RWPE2 (cell line): Measurements from ENCODE around the gene TGIF2.

Source experiments
- ATAC-seq: fragments of 200-7000 bp; cut with Tn5 transposase; 3 replicates; pipeline ENCODE4 v1.9.1; 2021; ENCODE audit warnings: low read depth
- DNase-seq: peaks from one replicate; pipeline ENCODE4 v3.0.0-alpha.2; 2020; ENCODE audit warnings: low spot score
- H3K27ac ChIP-seq: fragments of 450-650 bp; 2 replicates; pipeline ENCODE4 v1.5.1; 2017; ENCODE audit warnings: mild to moderate bottlenecking; ENCODE audit not compliant: poor library complexity, severe bottlenecking
- H3K27me3 ChIP-seq: fragments of 250-450 bp; sonication (Bioruptor Pico); 2 replicates; pipeline ENCODE4 v1.5.1; 2021; ENCODE audit warnings: mild to moderate bottlenecking, moderate library complexity; ENCODE audit not compliant: insufficient read depth, poor library complexity, severe bottlenecking
- H3K36me3 ChIP-seq: fragments of 250-450 bp; sonication (Bioruptor Pico); 2 replicates; pipeline ENCODE4 v1.5.1; 2020; ENCODE audit warnings: low read depth, mild to moderate bottlenecking, moderate library complexity
- H3K4me1 ChIP-seq: fragments of 250-450 bp; sonication (Bioruptor Pico); 2 replicates; pipeline ENCODE4 v1.5.1; 2021; ENCODE audit warnings: mild to moderate bottlenecking, moderate library complexity; ENCODE audit not compliant: insufficient read depth, poor library complexity, severe bottlenecking
- H3K4me3 ChIP-seq: fragments of 250-450 bp; sonication (Bioruptor Pico); 2 replicates; pipeline ENCODE4 v1.5.1; 2021; ENCODE audit warnings: mild to moderate bottlenecking, moderate library complexity; ENCODE audit not compliant: severe bottlenecking
- H3K9me3 ChIP-seq: fragments of 250-450 bp; sonication (Bioruptor Pico); 2 replicates; pipeline ENCODE4 v1.5.1; 2021; ENCODE audit warnings: mild to moderate bottlenecking, moderate library complexity; ENCODE audit not compliant: severe bottlenecking
- CTCF ChIP-seq: fragments of 450-650 bp; IDR thresholded peaks from one replicate; pipeline ENCODE4 v1.5.1; 2017; ENCODE audit warnings: mild to moderate bottlenecking, moderate library complexity; ENCODE audit not compliant: poor library complexity, severe bottlenecking

The TGIF2 gene

GRCh38 chr20:36573103-36573797, at the start of gene TGIF2:
TGIF2 (plus strand) TSS chr20:36573597; CDS start chr20:36578775, 5,178 bp downstream.
- no peak for TF ChIP-seq CTCF
- Histone ChIP-seq H3K4me3 (peak within 1 kb of the TSS; percentile 88), H3K9me3 (no peaks in the 10 kb centered on the region), H3K4me1 (peaks cover 7% of the 10 kb centered on the region), H3K27me3 (no peaks in the 10 kb centered on the region), H3K36me3 (no peaks in the 10 kb centered on the region), H3K27ac (peak within 1 kb of the TSS; percentile 58)
- ATAC-seq (peak; percentile 60), DNase-seq (peak; percentile 98)

GRCh38 chr20:36525620-36526365, 47.6 kb upstream of the TGIF2 start:
- Histone ChIP-seq H3K9me3 (no peaks in the 10 kb centered on the region), H3K4me1 (no peaks in the 10 kb centered on the region), H3K4me3 (no peak overlapping the region), H3K36me3 (peaks cover 69% of the 10 kb centered on the region), H3K27ac (no peak overlapping the region), H3K27me3 (no peaks in the 10 kb centered on the region)
- ATAC-seq = no peak
- DNase-seq = no peak
- TF ChIP-seq CTCF = no peak

DNA sequence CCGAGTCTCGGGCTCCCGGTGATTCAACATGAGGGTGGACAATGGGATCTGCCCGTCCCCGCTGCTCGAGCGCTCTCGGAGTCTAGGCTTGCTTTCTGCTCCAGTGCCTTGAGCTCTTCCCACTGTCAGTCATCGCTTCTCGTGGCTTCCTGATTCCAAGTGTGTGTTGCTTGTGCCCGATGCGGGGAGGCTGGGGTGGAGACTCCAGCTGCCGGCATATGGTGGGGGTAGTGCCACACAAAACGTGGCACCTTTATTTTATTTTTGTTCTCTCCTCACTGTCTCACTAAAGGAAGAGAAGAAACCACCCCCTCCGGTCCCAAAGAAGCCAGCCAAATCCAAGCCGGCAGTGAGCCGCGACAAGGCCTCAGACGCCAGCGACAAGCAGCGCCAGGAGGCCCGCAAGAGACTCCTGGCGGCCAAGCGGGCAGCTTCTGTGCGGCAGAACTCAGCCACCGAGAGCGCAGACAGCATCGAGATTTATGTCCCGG, 46.8 kb upstream of the TGIF2 start:
- Histone ChIP-seq H3K27me3 (no peaks in the 10 kb centered on the region), H3K9me3 (no peaks in the 10 kb centered on the region), H3K27ac (no peak overlapping the region), H3K4me1 (no peaks in the 10 kb centered on the region), H3K36me3 (peaks cover 62% of the 10 kb centered on the region), H3K4me3 (no peak overlapping the region)
- DNase-seq = no peak
- no peak for ATAC-seq
- TF ChIP-seq CTCF = no peak

DNA sequence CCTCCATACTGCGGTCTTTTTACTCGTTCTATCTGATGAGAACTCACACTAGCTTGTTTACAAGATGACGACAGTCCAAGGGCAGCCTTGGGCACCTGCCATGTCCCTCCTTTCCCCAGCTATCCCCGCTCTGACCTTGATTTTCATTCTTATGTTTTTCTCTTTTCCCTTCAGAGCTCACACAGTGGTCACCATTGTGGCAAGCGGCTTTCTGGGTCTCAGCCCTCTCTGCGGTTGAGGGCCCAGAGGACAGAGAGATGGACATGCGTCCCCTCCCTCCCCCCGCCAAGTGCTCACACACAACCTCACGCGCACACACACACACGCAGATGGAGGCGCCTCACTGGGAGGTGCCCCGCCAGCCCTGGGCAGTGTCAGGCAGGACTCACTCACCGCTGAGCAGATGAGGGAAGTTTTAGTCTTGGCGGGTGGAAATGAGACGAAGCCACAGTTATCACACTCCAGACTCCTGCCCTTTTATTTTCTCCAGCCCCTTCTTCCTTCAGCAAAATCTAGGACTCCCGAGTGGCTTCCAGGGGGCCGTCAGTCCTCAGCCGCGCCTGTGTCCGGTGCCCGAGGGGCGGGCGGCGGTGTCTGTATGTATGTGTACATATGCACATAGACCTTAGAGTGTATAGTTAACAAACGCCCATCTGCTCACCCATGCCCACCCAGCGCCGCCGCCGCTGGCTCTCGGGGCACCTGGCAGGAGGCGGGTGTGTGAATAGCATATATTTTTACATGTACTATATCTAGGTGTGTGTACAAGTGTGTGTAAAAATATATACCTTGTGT, 45.9 kb upstream of the TGIF2 start:
- H3K4me3 ChIP-seq = no peak overlapping the region
- no peak for DNase-seq
- H3K36me3 ChIP-seq = peaks cover 52% of the 10 kb centered on the region
- no peak for TF ChIP-seq CTCF
- no peak for ATAC-seq
- no peaks in the 10 kb centered on the region for H3K27me3 ChIP-seq
- no peaks in the 10 kb centered on the region for H3K9me3 ChIP-seq
- no peaks in the 10 kb centered on the region for H3K4me1 ChIP-seq
- no peak overlapping the region for H3K27ac ChIP-seq
